Astrocyte (in vitro differentiated cells and primary cell): ENCODE results near the gene CRX. TPM values are rescaled to one million over a fixed set of nuclear protein-coding genes. Genes with fewer than 3 reads are reported as not detected.

Experiments
- DNase-seq: peaks from one replicate; pipeline ENCODE4 v3.0.0-alpha.2; 2010; ENCODE audit warnings: low read depth
- FAIRE-seq: peaks from 2 replicates; lab custom pipeline; 2011; peaks lifted over from hg19 to GRCh38; lab: Jason Lieb, UNC
- H2AFZ ChIP-seq: 2 replicates; pipeline ENCODE4 v1.6.0; 2012; ENCODE audit warnings: low read depth, low read length, inconsistent platforms
- H3K27ac ChIP-seq: 2 replicates; pipeline ENCODE4 v1.5.1; 2011; ENCODE audit warnings: low read depth, low read length, inconsistent platforms
- H3K27me3 ChIP-seq: 2 replicates; pipeline ENCODE4 v1.6.0; 2011; ENCODE audit warnings: low read length, inconsistent platforms; ENCODE audit not compliant: insufficient read depth
- H3K36me3 ChIP-seq: 2 replicates; pipeline ENCODE4 v1.5.1; 2011; ENCODE audit warnings: low read length, inconsistent platforms; ENCODE audit not compliant: insufficient read depth
- H3K4me1 ChIP-seq: 2 replicates; pipeline ENCODE4 v1.5.1; 2011; ENCODE audit warnings: low read length, inconsistent platforms; ENCODE audit not compliant: insufficient read depth
- H3K4me2 ChIP-seq: 2 replicates; pipeline ENCODE4 v1.6.0; 2012; ENCODE audit warnings: low read length, inconsistent platforms
- H3K4me3 ChIP-seq: 2 replicates; pipeline ENCODE4 v1.5.1; 2011; ENCODE audit warnings: low read depth, mild to moderate bottlenecking, low read length, inconsistent platforms; ENCODE audit not compliant: insufficient read depth
- H3K79me2 ChIP-seq: 2 replicates; pipeline ENCODE4 v1.6.0; 2012; ENCODE audit warnings: mild to moderate bottlenecking, low read length, inconsistent platforms; ENCODE audit not compliant: insufficient read depth
- H3K9ac ChIP-seq: 2 replicates; pipeline ENCODE4 v1.6.0; 2012; ENCODE audit warnings: mild to moderate bottlenecking, low read length, inconsistent platforms
- H3K9me3 ChIP-seq: 2 replicates; pipeline ENCODE4 v1.5.1; 2012; ENCODE audit warnings: low read depth, mild to moderate bottlenecking, low read length, inconsistent platforms; ENCODE audit not compliant: insufficient read depth
- H4K20me1 ChIP-seq: 2 replicates; pipeline ENCODE4 v1.6.0; 2012; ENCODE audit warnings: low read length, inconsistent platforms; ENCODE audit not compliant: insufficient read depth
- H3K27ac Mint-ChIP-seq: one replicate; pipeline ENCODE4 v1.8.0; 2021; ENCODE audit warnings: mild to moderate bottlenecking, mixed read lengths; ENCODE audit not compliant: unreplicated experiment
- H3K27me3 Mint-ChIP-seq: one replicate; pipeline ENCODE4 v1.8.0; 2021; ENCODE audit warnings: low read depth, mixed read lengths; ENCODE audit not compliant: unreplicated experiment
- H3K36me3 Mint-ChIP-seq: one replicate; pipeline ENCODE4 v1.8.0; 2021; ENCODE audit warnings: low read depth, mixed read lengths; ENCODE audit not compliant: unreplicated experiment
- H3K4me1 Mint-ChIP-seq: one replicate; pipeline ENCODE4 v1.8.0; 2021; ENCODE audit warnings: low read depth, mixed read lengths; ENCODE audit not compliant: unreplicated experiment
- H3K4me3 Mint-ChIP-seq: one replicate; pipeline ENCODE4 v1.8.0; 2021; ENCODE audit warnings: mild to moderate bottlenecking, moderate library complexity, mixed read lengths; ENCODE audit not compliant: unreplicated experiment
- H3K9me3 Mint-ChIP-seq: one replicate; pipeline ENCODE4 v1.8.0; 2021; ENCODE audit warnings: mild to moderate bottlenecking, mixed read lengths; ENCODE audit not compliant: unreplicated experiment
- EZH2 ChIP-seq: IDR thresholded peaks from 2 replicates; pipeline ENCODE4 v1.6.1; 2012; ENCODE audit warnings: mild to moderate bottlenecking, low read length, inconsistent platforms; ENCODE audit not compliant: insufficient read depth
- total RNA-seq: library from RNA; stranded (reverse); gene quantifications from 2 replicates; pipeline ENCODE4 v1.2.1, GENCODE V29; 2021
- TF ChIP-seq, protein P1 (sequence below): IDR thresholded peaks from 2 replicates; pipeline ENCODE4 v1.5.1; 2011; ENCODE audit warnings: low read depth, mild to moderate bottlenecking, inconsistent platforms, low read length, moderate library complexity; ENCODE audit not compliant: insufficient read depth

The CRX gene
- total RNA-seq, 1 donor from 2014 or later: not detected

DNA sequence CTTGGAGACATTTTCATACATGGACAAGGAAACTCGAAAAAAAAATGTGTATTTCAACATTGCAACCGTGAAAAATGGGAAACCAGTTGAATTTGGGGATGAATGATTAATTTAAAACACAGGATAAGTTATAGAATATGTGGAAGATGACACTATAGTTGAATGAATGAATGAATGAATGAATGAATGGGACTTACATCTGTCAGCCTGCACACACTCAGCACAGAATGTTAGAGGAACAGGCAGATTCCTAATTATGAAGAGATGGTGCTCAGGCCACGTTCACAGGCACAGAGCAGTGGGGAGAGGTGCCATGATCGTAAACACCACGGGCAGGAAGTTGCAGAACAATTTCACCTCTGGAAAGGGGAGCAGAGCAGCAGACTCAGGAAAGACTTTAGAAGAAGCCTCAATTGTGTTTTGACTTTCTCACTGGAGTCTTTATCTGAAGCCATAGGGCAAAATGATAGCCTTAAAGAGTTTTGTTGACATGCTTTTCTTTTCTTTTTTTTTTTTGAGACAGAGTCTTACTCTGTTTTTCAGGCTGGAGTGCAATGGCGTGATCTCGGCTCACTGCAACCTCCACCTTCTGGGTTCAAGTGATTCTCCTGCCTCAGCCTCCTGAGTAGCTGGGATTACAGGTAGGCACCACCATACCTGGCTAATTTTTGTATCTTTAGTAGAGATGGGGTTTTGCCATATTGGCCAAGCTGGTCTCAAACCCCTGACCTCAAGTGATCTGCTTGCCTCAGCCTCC is 69.3 kb downstream of the CRX start:
- H3K27ac ChIP-seq: no peak overlapping the region
- no peaks in the 10 kb centered on the region for H4K20me1 ChIP-seq
- H2AFZ ChIP-seq: no peak overlapping the region
- H3K27me3 ChIP-seq: no peaks in the 10 kb centered on the region
- no peak overlapping the region for H3K4me3 ChIP-seq
- Mint-ChIP-seq H3K27ac (no peak overlapping the region), H3K27me3 (no peaks in the 10 kb centered on the region), H3K9me3 (peaks cover 4% of the 10 kb centered on the region), H3K36me3 (no peaks in the 10 kb centered on the region), H3K4me3 (no peak overlapping the region), H3K4me1 (no peaks in the 10 kb centered on the region)
- H3K36me3 ChIP-seq: no peaks in the 10 kb centered on the region
- no peak for TF ChIP-seq EZH2
- TF ChIP-seq, protein P1, sequence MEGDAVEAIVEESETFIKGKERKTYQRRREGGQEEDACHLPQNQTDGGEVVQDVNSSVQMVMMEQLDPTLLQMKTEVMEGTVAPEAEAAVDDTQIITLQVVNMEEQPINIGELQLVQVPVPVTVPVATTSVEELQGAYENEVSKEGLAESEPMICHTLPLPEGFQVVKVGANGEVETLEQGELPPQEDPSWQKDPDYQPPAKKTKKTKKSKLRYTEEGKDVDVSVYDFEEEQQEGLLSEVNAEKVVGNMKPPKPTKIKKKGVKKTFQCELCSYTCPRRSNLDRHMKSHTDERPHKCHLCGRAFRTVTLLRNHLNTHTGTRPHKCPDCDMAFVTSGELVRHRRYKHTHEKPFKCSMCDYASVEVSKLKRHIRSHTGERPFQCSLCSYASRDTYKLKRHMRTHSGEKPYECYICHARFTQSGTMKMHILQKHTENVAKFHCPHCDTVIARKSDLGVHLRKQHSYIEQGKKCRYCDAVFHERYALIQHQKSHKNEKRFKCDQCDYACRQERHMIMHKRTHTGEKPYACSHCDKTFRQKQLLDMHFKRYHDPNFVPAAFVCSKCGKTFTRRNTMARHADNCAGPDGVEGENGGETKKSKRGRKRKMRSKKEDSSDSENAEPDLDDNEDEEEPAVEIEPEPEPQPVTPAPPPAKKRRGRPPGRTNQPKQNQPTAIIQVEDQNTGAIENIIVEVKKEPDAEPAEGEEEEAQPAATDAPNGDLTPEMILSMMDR: no peak
- H3K9ac ChIP-seq: no peak overlapping the region
- H3K9me3 ChIP-seq: peaks cover 3% of the 10 kb centered on the region
- DNase-seq (no peak), FAIRE-seq (no peak)
- H3K4me2 ChIP-seq: no peak overlapping the region
- H3K4me1 ChIP-seq: no peaks in the 10 kb centered on the region
- no peaks in the 10 kb centered on the region for H3K79me2 ChIP-seq

DNA sequence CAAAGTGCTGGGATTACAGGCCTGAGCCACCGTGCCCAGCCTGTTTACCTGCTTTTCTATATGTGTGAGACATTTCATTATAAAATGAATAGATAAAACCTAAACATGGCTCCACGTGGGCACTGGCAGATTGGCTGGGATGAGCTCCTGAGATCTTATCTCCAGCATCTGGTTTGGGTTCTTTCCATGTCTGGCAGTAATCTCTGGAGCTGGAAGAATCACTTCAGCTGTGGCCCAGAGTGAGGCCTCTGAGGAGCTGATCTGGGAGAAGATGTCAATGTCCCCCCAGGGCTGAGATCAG is 69.8 kb downstream of the CRX start:
- no peaks in the 10 kb centered on the region for H3K4me1 Mint-ChIP-seq
- Histone ChIP-seq H3K27me3 (no peaks in the 10 kb centered on the region), H3K4me2 (no peak overlapping the region), H2AFZ (no peak overlapping the region), H3K4me1 (no peaks in the 10 kb centered on the region), H3K79me2 (no peaks in the 10 kb centered on the region), H3K9ac (no peak overlapping the region), H3K4me3 (no peak overlapping the region), H4K20me1 (no peaks in the 10 kb centered on the region), H3K9me3 (peaks cover 3% of the 10 kb centered on the region), H3K36me3 (no peaks in the 10 kb centered on the region), H3K27ac (no peak overlapping the region)
- TF ChIP-seq EZH2: no peak
- TF ChIP-seq, protein P1: no peak
- H3K36me3 Mint-ChIP-seq: no peaks in the 10 kb centered on the region
- no peak for DNase-seq
- FAIRE-seq: no peak
- H3K27ac Mint-ChIP-seq: peak overlapping the region; percentile 43
- H3K27me3 Mint-ChIP-seq: no peaks in the 10 kb centered on the region
- H3K9me3 Mint-ChIP-seq: peaks cover 4% of the 10 kb centered on the region
- H3K4me3 Mint-ChIP-seq: no peak overlapping the region

- DNase-seq (peak; percentile 4), FAIRE-seq (no peak)
- H3K4me1 ChIP-seq: no peaks in the 10 kb centered on the region
- H3K27ac ChIP-seq: no peak overlapping the region
- Mint-ChIP-seq H3K27ac (peak overlapping the region; percentile 43), H3K4me1 (no peaks in the 10 kb centered on the region), H3K27me3 (no peaks in the 10 kb centered on the region), H3K4me3 (no peak overlapping the region), H3K9me3 (peaks cover 4% of the 10 kb centered on the region), H3K36me3 (no peaks in the 10 kb centered on the region)
- no peak overlapping the region for H3K9ac ChIP-seq
- H3K36me3 ChIP-seq: no peaks in the 10 kb centered on the region
- H2AFZ ChIP-seq: no peak overlapping the region
- H3K4me2 ChIP-seq: no peak overlapping the region
- no peaks in the 10 kb centered on the region for H3K79me2 ChIP-seq
- no peak overlapping the region for H3K4me3 ChIP-seq
- H3K9me3 ChIP-seq: peaks cover 3% of the 10 kb centered on the region
- no peak for TF ChIP-seq EZH2
- TF ChIP-seq, protein P1: no peak
- no peaks in the 10 kb centered on the region for H4K20me1 ChIP-seq
- H3K27me3 ChIP-seq: no peaks in the 10 kb centered on the region
Observed at GRCh38 chr19:47891923-47892666, 70.4 kb downstream of the CRX start.
